IMR-90 (cell line): ENCODE results near the gene A4GNT. TPM values are rescaled to one million over a fixed set of nuclear protein-coding genes. Genes with fewer than 3 reads are reported as not detected.

Experiments
- ATAC-seq: fragments of 200-7000 bp; cut with Tn5 transposase; 2 replicates; pipeline ENCODE4 v1.9.1; 2020; ENCODE audit warnings: low read depth, mild to moderate bottlenecking, moderate library complexity
- BruUV-seq: library from RNA; stranded (reverse); fragments of 400-500 nt; replicated peaks from 2 replicates; lab custom pipeline; 2021; lab: Mats Ljungman, UMichigan
- CTCF ChIA-PET: fragments of 300-600 bp; formaldehyde crosslinking; extraction: SDS; loops from one replicate; lab custom pipeline; 2021; ENCODE audit warnings: antibody characterized with exemption; lab: Yijun Ruan, JAX
- POLR2A ChIA-PET: fragments of 300-600 bp; sonication (Branson Sonifier 250); formaldehyde crosslinking; loops from one replicate; lab custom pipeline; 2022; ENCODE audit warnings: antibody characterized with exemption; ENCODE audit not compliant: unreplicated experiment; lab: Charles Lee
- DNase-seq: peaks from one replicate; pipeline ENCODE4 v3.0.0; 2013
- H2AFZ ChIP-seq: replicated peaks from 2 replicates; pipeline ENCODE3; 2013; ENCODE audit warnings: low read length, mild to moderate bottlenecking; ENCODE audit not compliant: poor library complexity
- H2AK5ac ChIP-seq: 2 replicates; pipeline ENCODE4 v1.6.1; 2013; ENCODE audit warnings: low read depth, low read length, inconsistent platforms
- H2AK9ac ChIP-seq: replicated peaks from 2 replicates; pipeline ENCODE3; 2013; ENCODE audit warnings: mild to moderate bottlenecking, low read depth, low read length, moderate library complexity; ENCODE audit not compliant: poor library complexity
- H2BK120ac ChIP-seq: 2 replicates; pipeline ENCODE4 v1.6.1; 2013; ENCODE audit warnings: low read depth, low read length, inconsistent platforms
- H2BK15ac ChIP-seq: 3 replicates; pipeline ENCODE4 v1.6.1; 2013; ENCODE audit warnings: low read depth, low read length, inconsistent platforms
- H2BK20ac ChIP-seq: 2 replicates; pipeline ENCODE4 v1.6.1; 2013; ENCODE audit warnings: low read depth, mild to moderate bottlenecking, inconsistent platforms, low read length, moderate library complexity
- H2BK5ac ChIP-seq: 2 replicates; pipeline ENCODE4 v1.6.1; 2013; ENCODE audit warnings: mild to moderate bottlenecking, low read depth, low read length, inconsistent platforms; ENCODE audit not compliant: poor library complexity, severe bottlenecking
- H3K14ac ChIP-seq: replicated peaks from 2 replicates; pipeline ENCODE4 v1.6.1; 2013; ENCODE audit warnings: low read depth, low read length, inconsistent platforms
- H3K18ac ChIP-seq: 2 replicates; pipeline ENCODE4 v1.6.1; 2013; ENCODE audit warnings: low read depth, low read length, control low read depth
- H3K23ac ChIP-seq: 2 replicates; pipeline ENCODE4 v1.6.1; 2013; ENCODE audit warnings: low read depth, low read length, inconsistent platforms
- H3K27ac ChIP-seq: 2 replicates; pipeline ENCODE4 v1.5.1; 2013; ENCODE audit warnings: mild to moderate bottlenecking, control low read depth, low read length; ENCODE audit not compliant: insufficient read depth
- H3K27me3 ChIP-seq: 2 replicates; pipeline ENCODE4 v1.6.1; 2013; ENCODE audit warnings: low read length; ENCODE audit not compliant: control insufficient read depth, insufficient read depth
- H3K36me3 ChIP-seq: 2 replicates; pipeline ENCODE4 v1.6.1; 2013; ENCODE audit warnings: low read length, mixed read lengths; ENCODE audit not compliant: control insufficient read depth, insufficient read depth
- H3K4ac ChIP-seq: 2 replicates; pipeline ENCODE4 v1.6.1; 2013; ENCODE audit warnings: low read depth, low read length, inconsistent platforms
- H3K4me1 ChIP-seq: 2 replicates; pipeline ENCODE4 v1.6.1; 2013; ENCODE audit warnings: low read length, mixed read lengths; ENCODE audit not compliant: control insufficient read depth, insufficient read depth
- H3K4me2 ChIP-seq: 2 replicates; pipeline ENCODE4 v1.6.1; 2013; ENCODE audit warnings: low read depth, mild to moderate bottlenecking, control low read depth, low read length, moderate library complexity
- H3K4me3 ChIP-seq: 2 replicates; pipeline ENCODE4 v1.5.1; 2013; ENCODE audit warnings: low read depth, mild to moderate bottlenecking, control low read depth, low read length, moderate library complexity; ENCODE audit not compliant: insufficient read depth
- H3K56ac ChIP-seq: 2 replicates; pipeline ENCODE4 v1.6.1; 2013; ENCODE audit warnings: low read length, inconsistent platforms; ENCODE audit not compliant: insufficient read depth; ENCODE audit errors: extremely low read depth
- H3K79me1 ChIP-seq, 2 experiments: 2 replicates each; pipeline ENCODE4 v1.6.1; 2013; ENCODE audit warnings: low read length in 2 of 2, inconsistent platforms in 1 of 2, low read depth in 1 of 2
- H3K9ac ChIP-seq: 2 replicates; pipeline ENCODE4 v1.6.1; 2013; ENCODE audit warnings: low read depth, low read length, control low read depth
- H3K9me1 ChIP-seq: 2 replicates; pipeline ENCODE4 v1.6.1; 2013; ENCODE audit warnings: low read length, inconsistent platforms; ENCODE audit not compliant: insufficient read depth
- H3K9me3 ChIP-seq: 2 replicates; pipeline ENCODE4 v1.6.1; 2013; ENCODE audit warnings: low read length; ENCODE audit not compliant: control insufficient read depth, insufficient read depth
- H4K20me1 ChIP-seq: 2 replicates; pipeline ENCODE4 v1.6.1; 2013; ENCODE audit warnings: low read length, inconsistent platforms; ENCODE audit not compliant: insufficient read depth
- H4K5ac ChIP-seq: 2 replicates; pipeline ENCODE4 v1.6.1; 2013; ENCODE audit warnings: mild to moderate bottlenecking, low read depth, low read length, control low read depth
- H4K8ac ChIP-seq, 2 experiments: 2 replicates each; pipeline ENCODE4 v1.6.1; 2013; ENCODE audit warnings: low read depth in 2 of 2, low read length in 2 of 2, control low read depth in 1 of 2, inconsistent platforms in 1 of 2
- H4K91ac ChIP-seq: 2 replicates; pipeline ENCODE4 v1.6.1; 2013; ENCODE audit warnings: low read depth, low read length, inconsistent platforms; ENCODE audit not compliant: insufficient read depth
- BHLHE40 ChIP-seq: fragments of 150-350 bp; IDR thresholded peaks from 2 replicates; pipeline ENCODE4 v1.6.1; 2016; ENCODE audit warnings: mild to moderate bottlenecking, low read depth, low read length
- CEBPB ChIP-seq: IDR thresholded peaks from 2 replicates; pipeline ENCODE4 v1.6.1; 2012; ENCODE audit warnings: low read depth, low read length, improper control_type of control experiment
- CHD1 ChIP-seq: IDR thresholded peaks from 2 replicates; pipeline ENCODE4 v1.6.1; 2012; ENCODE audit warnings: low read depth, low read length, improper control_type of control experiment
- MAFK ChIP-seq: IDR thresholded peaks from 2 replicates; pipeline ENCODE4 v1.6.1; 2012; ENCODE audit warnings: low read depth, low read length, improper control_type of control experiment
- MAZ ChIP-seq: IDR thresholded peaks from 2 replicates; pipeline ENCODE4 v1.6.1; 2012; ENCODE audit warnings: low read depth, mild to moderate bottlenecking, low read length, improper control_type of control experiment, moderate library complexity, borderline replicate concordance
- MXI1 ChIP-seq: IDR thresholded peaks from 2 replicates; pipeline ENCODE4 v1.6.1; 2012; ENCODE audit warnings: low read depth, mild to moderate bottlenecking, low read length, moderate library complexity, borderline replicate concordance
- NFE2L2 ChIP-seq: fragments of 150-350 bp; IDR thresholded peaks from 2 replicates; pipeline ENCODE4 v1.6.1; 2016; ENCODE audit warnings: low read depth, mild to moderate bottlenecking, low read length
- POLR2A ChIP-seq: IDR thresholded peaks from 2 replicates; pipeline ENCODE4 v1.6.1; 2012; ENCODE audit warnings: mild to moderate bottlenecking, low read depth, low read length
- RAD21 ChIP-seq: IDR thresholded peaks from 2 replicates; pipeline ENCODE4 v1.6.1; 2012; ENCODE audit warnings: low read length, improper control_type of control experiment
- RCOR1 ChIP-seq: IDR thresholded peaks from 2 replicates; pipeline ENCODE4 v1.6.1; 2012; ENCODE audit warnings: mild to moderate bottlenecking, low read length, improper control_type of control experiment; ENCODE audit not compliant: insufficient replicate concordance
- RFX5 ChIP-seq: IDR thresholded peaks from 2 replicates; pipeline ENCODE4 v1.8.0; 2012; ENCODE audit warnings: low read depth, mild to moderate bottlenecking, low read length, moderate library complexity
- SMC3 ChIP-seq: fragments of 150-350 bp; IDR thresholded peaks from 2 replicates; pipeline ENCODE4 v1.6.1; 2016; ENCODE audit warnings: low read depth, mild to moderate bottlenecking, antibody characterized with exemption, low read length, moderate library complexity
- WGBS, 2 experiments: methylation state at CpG; one replicate each; pipeline versions ENCODE4 v1.1.5 to v1.1.7; 2013; ENCODE audit warnings: missing lambda C conversion rate in 2 of 2; ENCODE audit not compliant: insufficient read length in 1 of 2; ENCODE audit errors: extremely low coverage in 2 of 2; 5-methylcytosine and 5-hydroxymethylcytosine counted together
- dilution Hi-C: fragments of 300-500 bp; cut with HindIII; formaldehyde crosslinking; loops from one replicate; pipeline ENCODE4 v1.14.3; 2018; ENCODE audit warnings: low sequenced_read_pairs; ENCODE audit not compliant: unreplicated experiment
- in situ Hi-C: fragments of 300-500 bp; cut with MboI; formaldehyde crosslinking; loops from 3 replicates; pipeline ENCODE4 v1.14.3; 2019; ENCODE audit warnings: low sequenced_read_pairs, inconsistent platforms, mixed read lengths
- intact Hi-C: fragments of 100-400 bp; cut with micrococcal nuclease; formaldehyde crosslinking; loops from 2 replicates; pipeline ENCODE4 v1.10.0; 2022
- polyA plus RNA-seq, 3 experiments: library from polyadenylated mRNA; depleted of rRNA; stranded (reverse); fragments of >200 nt; gene quantifications; 2 replicates each; pipeline ENCODE4 v1.2.3, GENCODE V29; 2012; ENCODE audit warnings: low replicate concordance in 1 of 3
- total RNA-seq: library from RNA; depleted of rRNA; stranded (reverse); fragments of >200 nt; gene quantifications from 2 replicates; pipeline ENCODE4 v1.2.3, GENCODE V29; 2012
- TF ChIP-seq, protein P1 (sequence below): fragments of 150-350 bp; IDR thresholded peaks from 2 replicates; pipeline ENCODE4 v1.6.1; 2017; ENCODE audit warnings: mild to moderate bottlenecking, antibody characterized with exemption, low read length, low read depth
- TF ChIP-seq, protein P2 (sequence below): conservative IDR thresholded peaks from 2 replicates; pipeline ENCODE4 v1.5.1; 2012; ENCODE audit warnings: mild to moderate bottlenecking, low read depth, low read length, improper control_type of control experiment

A4GNT gene
- total and polyA plus RNA-seq, 2 of the 4 experiments (the other 2 are of a cell fraction) = not detected

DNA sequence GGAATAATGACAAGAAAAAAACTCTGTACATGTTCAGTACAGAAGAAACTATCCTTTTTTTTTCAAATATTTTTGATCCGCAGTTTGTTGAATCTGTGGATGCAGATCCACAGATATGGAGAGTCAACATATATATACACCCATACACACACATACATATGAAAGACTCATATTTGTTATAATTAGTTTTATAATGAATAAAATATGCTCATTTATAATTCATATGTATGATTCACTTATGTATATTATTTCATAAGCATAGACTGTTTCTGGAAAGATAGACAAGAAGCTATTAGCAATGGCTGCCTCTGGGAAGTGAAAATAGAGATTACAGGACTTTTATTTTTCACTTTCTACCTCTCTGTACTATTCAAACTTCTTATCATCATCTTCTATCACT lies 26.6 kb downstream of the A4GNT start:
- Histone ChIP-seq H3K36me3 (peaks cover 26% of the 10 kb centered on the region), H3K4me1 (no peaks in the 10 kb centered on the region), H3K4me2 (no peak overlapping the region), H4K8ac (no peak overlapping the region), H3K56ac (no peak overlapping the region), H2BK20ac (no peak overlapping the region), H3K9ac (no peak overlapping the region), H2AK9ac (no peak overlapping the region), H3K4ac (no peak overlapping the region), H2BK15ac (no peak overlapping the region), H4K91ac (no peak overlapping the region), H4K20me1 (peaks cover 4% of the 10 kb centered on the region; the same call in 1 of the 2 replicates), H3K18ac (no peak overlapping the region), H3K4me3 (no peak overlapping the region), H3K14ac (no peak overlapping the region), H2BK120ac (no peak overlapping the region), H3K9me1 (peaks cover 6% of the 10 kb centered on the region; the same call in 1 of the 2 replicates), H2AK5ac (no peak overlapping the region), H3K79me1 (peaks cover 25 to 64% of the 10 kb centered on the region in 2 experiments), H4K5ac (no peak overlapping the region), H3K27me3 (no peaks in the 10 kb centered on the region), H3K23ac (no peak overlapping the region), H3K27ac (no peak overlapping the region), H3K9me3 (no peaks in the 10 kb centered on the region), H2AFZ (no peak overlapping the region), H2BK5ac (no peak overlapping the region)
- WGBS, 2 experiments = no CpG with 5 or more reads among the region's 1 CpG
- dilution Hi-C loops (no loop called here), in situ Hi-C loops (no loop called here), intact Hi-C loops (no loop called here)
- ATAC-seq (no peak), DNase-seq (no peak)
- TF ChIP-seq MXI1 (no peak), RAD21 (no peak), MAZ (no peak), SMC3 (no peak), POLR2A (no peak), NFE2L2 (no peak), MAFK (no peak), CEBPB (no peak), CHD1 (no peak), BHLHE40 (no peak), RCOR1 (no peak), RFX5 (no peak)
- TF ChIP-seq, protein P1, sequence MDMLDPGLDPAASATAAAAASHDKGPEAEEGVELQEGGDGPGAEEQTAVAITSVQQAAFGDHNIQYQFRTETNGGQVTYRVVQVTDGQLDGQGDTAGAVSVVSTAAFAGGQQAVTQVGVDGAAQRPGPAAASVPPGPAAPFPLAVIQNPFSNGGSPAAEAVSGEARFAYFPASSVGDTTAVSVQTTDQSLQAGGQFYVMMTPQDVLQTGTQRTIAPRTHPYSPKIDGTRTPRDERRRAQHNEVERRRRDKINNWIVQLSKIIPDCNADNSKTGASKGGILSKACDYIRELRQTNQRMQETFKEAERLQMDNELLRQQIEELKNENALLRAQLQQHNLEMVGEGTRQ = no peak
- TF ChIP-seq, protein P2, sequence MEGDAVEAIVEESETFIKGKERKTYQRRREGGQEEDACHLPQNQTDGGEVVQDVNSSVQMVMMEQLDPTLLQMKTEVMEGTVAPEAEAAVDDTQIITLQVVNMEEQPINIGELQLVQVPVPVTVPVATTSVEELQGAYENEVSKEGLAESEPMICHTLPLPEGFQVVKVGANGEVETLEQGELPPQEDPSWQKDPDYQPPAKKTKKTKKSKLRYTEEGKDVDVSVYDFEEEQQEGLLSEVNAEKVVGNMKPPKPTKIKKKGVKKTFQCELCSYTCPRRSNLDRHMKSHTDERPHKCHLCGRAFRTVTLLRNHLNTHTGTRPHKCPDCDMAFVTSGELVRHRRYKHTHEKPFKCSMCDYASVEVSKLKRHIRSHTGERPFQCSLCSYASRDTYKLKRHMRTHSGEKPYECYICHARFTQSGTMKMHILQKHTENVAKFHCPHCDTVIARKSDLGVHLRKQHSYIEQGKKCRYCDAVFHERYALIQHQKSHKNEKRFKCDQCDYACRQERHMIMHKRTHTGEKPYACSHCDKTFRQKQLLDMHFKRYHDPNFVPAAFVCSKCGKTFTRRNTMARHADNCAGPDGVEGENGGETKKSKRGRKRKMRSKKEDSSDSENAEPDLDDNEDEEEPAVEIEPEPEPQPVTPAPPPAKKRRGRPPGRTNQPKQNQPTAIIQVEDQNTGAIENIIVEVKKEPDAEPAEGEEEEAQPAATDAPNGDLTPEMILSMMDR = no peak
- POLR2A ChIA-PET = no interaction called here
- CTCF ChIA-PET = interaction anchor here (0.5 to 1.1 kb wide), 2 partner anchors 8 to 16 kb away, joined by 3 to 4 read pairs; no protein-coding TSS in a partner anchor
- BruUV-seq = no TSS peak
